Measurements from ENCODE around the gene MPPED2.

- TF ChIP-seq POLR2A (IDR thresholded peaks at IDR 0.05) = no peak
- no peak for TF ChIP-seq CTCF (IDR thresholded peaks at IDR 0.05)
Observed at GRCh38 chr11:30567120-30567519, 19.0 kb downstream of the MPPED2 start.
